Ectodermal cell (in vitro differentiated cells): ENCODE measurements around the gene TSEN2.
"Not testable (repeated sequence)": the region's sequence is repeated elsewhere in the genome, so short reads cannot be mapped to it uniquely, and the experiment has no call there.

Experiments
- H3K27ac ChIP-seq: 2 replicates; pipeline ENCODE4 v1.7.0; 2013; ENCODE audit warnings: mild to moderate bottlenecking, low read depth, low read length; ENCODE audit not compliant: insufficient read depth, poor library complexity, severe bottlenecking
- H3K27me3 ChIP-seq: 2 replicates; pipeline ENCODE4 v1.7.0; 2013; ENCODE audit warnings: mild to moderate bottlenecking, low read length; ENCODE audit not compliant: insufficient read depth, control insufficient read depth, poor library complexity, severe bottlenecking
- H3K36me3 ChIP-seq: one replicate; pipeline ENCODE4 v1.7.0; 2013; ENCODE audit warnings: low read length; ENCODE audit not compliant: control insufficient read depth, insufficient read depth
- H3K4me1 ChIP-seq: one replicate; pipeline ENCODE4 v1.7.0; 2013; ENCODE audit warnings: low read length; ENCODE audit not compliant: control insufficient read depth, insufficient read depth
- H3K4me3 ChIP-seq: 2 replicates; pipeline ENCODE4 v1.7.0; 2013; ENCODE audit warnings: low read depth, low read length, control low read depth; ENCODE audit not compliant: insufficient read depth
- H3K9me3 ChIP-seq: 2 replicates; pipeline ENCODE4 v1.7.0; 2013; ENCODE audit warnings: mild to moderate bottlenecking, low read length, moderate library complexity; ENCODE audit not compliant: control insufficient read depth
- WGBS, 2 experiments: methylation state at CpG; one replicate each; pipeline ENCODE4 v1.1.7; 2013; ENCODE audit warnings: missing lambda C conversion rate in 2 of 2; 5-methylcytosine and 5-hydroxymethylcytosine counted together

Gene TSEN2

GRCh38 chr3:12443781-12444522 is 40.3 kb upstream of the TSEN2 start:
- Histone ChIP-seq H3K36me3 (no peaks in the 10 kb centered on the region), H3K4me3 (no peak overlapping the region), H3K27me3 (no peaks in the 10 kb centered on the region), H3K4me1 (peaks cover 30% of the 10 kb centered on the region), H3K27ac (no peak overlapping the region), H3K9me3 (no peaks in the 10 kb centered on the region)
- 95 to 96% methylated on average over 10 of the region's 10 CpGs for WGBS, 2 experiments

- Histone ChIP-seq H3K27ac (no peak overlapping the region), H3K4me3 (no peak overlapping the region), H3K4me1 (peaks cover 30% of the 10 kb centered on the region), H3K36me3 (no peaks in the 10 kb centered on the region), H3K27me3 (no peaks in the 10 kb centered on the region), H3K9me3 (no peaks in the 10 kb centered on the region)
- WGBS, 2 experiments = 47 to 50% methylated on average over 24 of the region's 24 CpGs
Observed at GRCh38 chr3:12444582-12445471, 39.5 kb upstream of the TSEN2 start.

- no peaks in the 10 kb centered on the region for H3K27me3 ChIP-seq
- no peaks in the 10 kb centered on the region for H3K36me3 ChIP-seq
- no peaks in the 10 kb centered on the region for H3K9me3 ChIP-seq
- peaks cover 30% of the 10 kb centered on the region for H3K4me1 ChIP-seq
- no peak overlapping the region for H3K4me3 ChIP-seq
- H3K27ac ChIP-seq = no peak overlapping the region
- 84 to 87% methylated on average over 8 of the region's 8 CpGs for WGBS, 2 experiments
Observed at GRCh38 chr3:12445523-12446240, 38.6 kb upstream of the TSEN2 start.

- WGBS, 2 experiments = 94% methylated on average over 7 of the region's 7 CpGs
- H3K27ac ChIP-seq = no peak overlapping the region
Observed at GRCh38 chr3:12446298-12446697, 38.0 kb upstream of the TSEN2 start.

GRCh38 chr3:12447075-12447474 is 37.2 kb upstream of the TSEN2 start:
- H3K4me1 ChIP-seq = peaks cover 18% of the 10 kb centered on the region
- no peak overlapping the region for H3K27ac ChIP-seq
- H3K9me3 ChIP-seq = no peaks in the 10 kb centered on the region
- 92% methylated on average over 4 of the region's 4 CpGs for WGBS, 2 experiments
- H3K4me3 ChIP-seq = no peak overlapping the region
- H3K27me3 ChIP-seq = no peaks in the 10 kb centered on the region
- H3K36me3 ChIP-seq = no peaks in the 10 kb centered on the region

More at GRCh38 chr3:12446298-12446697, 38.0 kb upstream of the TSEN2 start:
- no peaks in the 10 kb centered on the region for H3K36me3 ChIP-seq
- no peak overlapping the region for H3K4me3 ChIP-seq
- H3K9me3 ChIP-seq = no peaks in the 10 kb centered on the region
- H3K4me1 ChIP-seq = peaks cover 25% of the 10 kb centered on the region
- no peaks in the 10 kb centered on the region for H3K27me3 ChIP-seq

GRCh38 chr3:12448404-12449202 is 35.7 kb upstream of the TSEN2 start:
- H3K4me1 ChIP-seq = peaks cover 18% of the 10 kb centered on the region
- not testable (repeated sequence) for H3K27ac ChIP-seq, H3K36me3 ChIP-seq, H3K27me3 ChIP-seq, H3K9me3 ChIP-seq, H3K4me3 ChIP-seq
- WGBS, 2 experiments = 86 to 88% methylated on average over 4 of the region's 4 CpGs

GRCh38 chr3:12449889-12450682 is 34.2 kb upstream of the TSEN2 start:
- Histone ChIP-seq H3K27ac (no peak overlapping the region), H3K36me3 (no peaks in the 10 kb centered on the region), H3K4me3 (no peak overlapping the region), H3K9me3 (no peaks in the 10 kb centered on the region), H3K27me3 (no peaks in the 10 kb centered on the region), H3K4me1 (peaks cover 13% of the 10 kb centered on the region)
- WGBS, 2 experiments = 85 to 90% methylated on average over 8 of the region's 8 CpGs

- H3K27ac ChIP-seq = no peak overlapping the region
- no peaks in the 10 kb centered on the region for H3K27me3 ChIP-seq
- H3K9me3 ChIP-seq = no peaks in the 10 kb centered on the region
- H3K36me3 ChIP-seq = no peaks in the 10 kb centered on the region
- no peak overlapping the region for H3K4me3 ChIP-seq
- H3K4me1 ChIP-seq = peaks cover 7% of the 10 kb centered on the region
- WGBS, 2 experiments = 90 to 93% methylated on average over 5 of the region's 5 CpGs
Observed at GRCh38 chr3:12451481-12451880, 32.8 kb upstream of the TSEN2 start.

- H3K4me1 ChIP-seq = peaks cover 7% of the 10 kb centered on the region
- no peaks in the 10 kb centered on the region for H3K36me3 ChIP-seq
- H3K9me3 ChIP-seq = no peaks in the 10 kb centered on the region
- no peak overlapping the region for H3K27ac ChIP-seq
- no peaks in the 10 kb centered on the region for H3K27me3 ChIP-seq
- no peak overlapping the region for H3K4me3 ChIP-seq
- WGBS, 2 experiments = 96% methylated on average over 1 of the region's 1 CpG
Observed at GRCh38 chr3:12451960-12452359, 32.3 kb upstream of the TSEN2 start.
